DOHH2 (cell line): Measurements from ENCODE around the gene MR1.
A peak's percentile ranks its signal among the peaks of the same experiment; 100 is the strongest.

Source experiments
- H3F3A ChIP-seq: fragments of 200-600 bp; sonication (generic), shearing (Covaris generic); 2 replicates; pipeline ENCODE4 v1.6.0; 2016; ENCODE audit warnings: antibody characterized with exemption, mild to moderate bottlenecking; ENCODE audit not compliant: control insufficient read depth, insufficient read depth
- H3K27ac ChIP-seq: fragments of 200-600 bp; sonication (generic); 2 replicates; pipeline ENCODE4 v1.5.1; 2014; ENCODE audit warnings: low read depth, mild to moderate bottlenecking, low read length, moderate library complexity
- H3K27me3 ChIP-seq: fragments of 200-600 bp; sonication (generic); 2 replicates; pipeline ENCODE4 v1.6.1; 2014; ENCODE audit warnings: mild to moderate bottlenecking, low read length, mixed read lengths; ENCODE audit not compliant: control insufficient read depth
- H3K36me3 ChIP-seq: fragments of 200-600 bp; sonication (generic); 2 replicates; pipeline ENCODE4 v1.6.1; 2014; ENCODE audit warnings: mild to moderate bottlenecking, low read length, moderate library complexity, mixed read lengths; ENCODE audit not compliant: control insufficient read depth
- H3K4me1 ChIP-seq: fragments of 200-600 bp; sonication (generic); 2 replicates; pipeline ENCODE4 v1.6.1; 2014; ENCODE audit warnings: mild to moderate bottlenecking, low read length, mixed read lengths; ENCODE audit not compliant: control insufficient read depth
- H3K4me2 ChIP-seq: fragments of 200-600 bp; sonication (generic); 2 replicates; pipeline ENCODE4 v1.6.0; 2014; ENCODE audit warnings: mild to moderate bottlenecking, low read length, moderate library complexity
- H3K4me3 ChIP-seq: fragments of 200-600 bp; sonication (generic); 2 replicates; pipeline ENCODE4 v1.5.1; 2014; ENCODE audit warnings: mild to moderate bottlenecking, low read length, mixed read lengths
- H3K79me2 ChIP-seq: fragments of 200-600 bp; sonication (generic); 2 replicates; pipeline ENCODE4 v1.6.1; 2014; ENCODE audit warnings: mild to moderate bottlenecking, low read length, mixed read lengths; ENCODE audit not compliant: control insufficient read depth
- H3K9me2 ChIP-seq: fragments of 200-600 bp; sonication (generic); replicated peaks from 2 replicates; pipeline ENCODE4 v1.6.1; 2014; ENCODE audit warnings: mild to moderate bottlenecking, low read length, mixed read lengths; ENCODE audit not compliant: control insufficient read depth
- H3K9me3 ChIP-seq: fragments of 200-600 bp; sonication (generic); 2 replicates; pipeline ENCODE4 v1.6.1; 2014; ENCODE audit warnings: antibody characterized with exemption, low read length, mixed read lengths; ENCODE audit not compliant: control insufficient read depth, insufficient read depth
- H4K20me1 ChIP-seq: fragments of 200-600 bp; sonication (generic); 2 replicates; pipeline ENCODE4 v1.6.0; 2014; ENCODE audit warnings: low read depth, mild to moderate bottlenecking, antibody characterized with exemption, low read length, moderate library complexity; ENCODE audit not compliant: control insufficient read depth, insufficient read depth
- CTCF ChIP-seq: fragments of 200-600 bp; sonication (generic); IDR thresholded peaks from one replicate; pipeline ENCODE4 v1.5.1; 2014; ENCODE audit warnings: antibody characterized with exemption, mild to moderate bottlenecking, low read depth, low read length; ENCODE audit not compliant: poor library complexity, severe bottlenecking
- EZH2phosphoT487 ChIP-seq: fragments of 200-600 bp; sonication (generic); IDR thresholded peaks from 2 replicates; pipeline ENCODE4 v1.6.1; 2017; ENCODE audit warnings: borderline replicate concordance, mild to moderate bottlenecking, antibody characterized with exemption, low read length, moderate library complexity, mixed read lengths

Gene MR1

DNA sequence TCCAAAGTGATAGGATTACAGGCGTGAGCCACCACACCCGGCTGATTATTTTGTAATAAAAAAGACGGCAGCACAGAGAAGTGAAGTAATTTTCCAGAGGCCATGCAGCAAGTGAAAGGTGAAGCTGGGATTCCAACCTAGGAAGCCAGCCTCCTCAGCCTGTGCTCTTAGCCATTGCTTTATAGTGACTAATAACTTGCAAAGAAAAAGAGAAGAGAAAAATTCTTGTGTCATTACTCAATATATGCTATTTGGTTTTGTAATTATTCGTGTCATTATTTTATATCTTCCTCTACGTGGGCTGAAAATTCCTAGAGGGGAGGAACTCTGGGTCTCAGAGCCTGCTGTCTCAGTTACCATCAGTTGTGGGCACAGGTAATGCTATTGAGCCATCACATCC lies 53.1 kb downstream of the MR1 start:
- Histone ChIP-seq H3K79me2 (peaks cover 33% of the 10 kb centered on the region), H4K20me1 (peaks cover 15% of the 10 kb centered on the region), H3K9me2 (no peaks in the 10 kb centered on the region), H3K4me3 (peak overlapping the region; percentile 98; the same call in 1 of the 2 replicates), H3K36me3 (peaks cover 22% of the 10 kb centered on the region), H3K27ac (no peak overlapping the region), H3K9me3 (no peaks in the 10 kb centered on the region), H3K4me1 (peaks cover 40% of the 10 kb centered on the region), H3K27me3 (no peaks in the 10 kb centered on the region; the same call in 1 of the 2 replicates), H3K4me2 (peak overlapping the region; percentile 78), H3F3A (peaks cover 15% of the 10 kb centered on the region)
- TF ChIP-seq CTCF: no peak
- no peak for TF ChIP-seq EZH2phosphoT487

DNA sequence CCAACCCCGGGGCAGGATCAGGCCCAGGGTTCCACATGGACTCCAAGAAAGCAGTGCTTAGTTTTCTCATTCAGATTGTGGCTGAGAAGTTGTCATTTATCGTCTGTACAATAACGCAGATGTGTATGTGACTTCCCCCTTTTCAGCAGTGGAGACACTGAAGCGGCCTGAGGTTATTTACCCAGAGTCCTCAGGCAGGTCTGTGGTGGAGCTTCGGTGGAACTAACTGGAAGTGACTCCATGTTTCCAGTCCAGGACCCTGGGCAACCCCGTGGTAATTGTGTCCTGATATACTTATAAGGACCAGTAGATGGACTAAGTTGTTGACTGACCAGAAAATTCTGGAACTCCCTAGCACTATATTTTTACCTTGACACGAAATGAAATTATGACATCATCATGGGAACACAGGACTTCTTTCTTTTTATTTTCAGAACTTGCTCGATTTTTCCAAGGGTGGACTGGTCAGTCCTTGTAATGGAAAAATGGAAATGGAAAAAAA lies 53.7 kb downstream of the MR1 start:
- Histone ChIP-seq H3K9me3 (no peaks in the 10 kb centered on the region), H4K20me1 (peaks cover 17% of the 10 kb centered on the region), H3K79me2 (peaks cover 37% of the 10 kb centered on the region), H3K27me3 (no peaks in the 10 kb centered on the region; the same call in 1 of the 2 replicates), H3K27ac (no peak overlapping the region), H3K4me1 (peaks cover 43% of the 10 kb centered on the region), H3K4me3 (peak overlapping the region; percentile 98), H3F3A (peaks cover 17% of the 10 kb centered on the region), H3K4me2 (peak overlapping the region; percentile 78), H3K36me3 (peaks cover 25% of the 10 kb centered on the region), H3K9me2 (no peaks in the 10 kb centered on the region)
- TF ChIP-seq CTCF (no peak), EZH2phosphoT487 (no peak)

- Histone ChIP-seq H3K79me2 (peaks cover 42% of the 10 kb centered on the region), H3K4me1 (peaks cover 43% of the 10 kb centered on the region)
Observed at GRCh38 chr1:181088079-181089016, 54.6 kb downstream of the MR1 start, which contains the start of gene IER5. Gene IER5, plus strand, starts transcription at chr1:181088700. Its CDS starts 203 bp downstream, at chr1:181088903.

More at GRCh38 chr1:181088079-181089016, 54.6 kb downstream of the MR1 start, which contains the start of gene IER5:
- peaks cover 17% of the 10 kb centered on the region for H4K20me1 ChIP-seq
- H3K36me3 ChIP-seq: peaks cover 33% of the 10 kb centered on the region
- peak within 1 kb of the TSS; percentile 61 for H3K27ac ChIP-seq
- no peak for TF ChIP-seq CTCF
- TF ChIP-seq EZH2phosphoT487: no peak
- peaks cover 17% of the 10 kb centered on the region for H3F3A ChIP-seq
- H3K4me2 ChIP-seq: peak within 1 kb of the TSS; percentile 78
- no peaks in the 10 kb centered on the region for H3K9me2 ChIP-seq
- H3K27me3 ChIP-seq: no peaks in the 10 kb centered on the region; the same call in 1 of the 2 replicates
- H3K4me3 ChIP-seq: peak within 1 kb of the TSS; percentile 98
- H3K9me3 ChIP-seq: no peaks in the 10 kb centered on the region
